ENCODE data around the gene WWC2.

The WWC2 gene

DNA sequence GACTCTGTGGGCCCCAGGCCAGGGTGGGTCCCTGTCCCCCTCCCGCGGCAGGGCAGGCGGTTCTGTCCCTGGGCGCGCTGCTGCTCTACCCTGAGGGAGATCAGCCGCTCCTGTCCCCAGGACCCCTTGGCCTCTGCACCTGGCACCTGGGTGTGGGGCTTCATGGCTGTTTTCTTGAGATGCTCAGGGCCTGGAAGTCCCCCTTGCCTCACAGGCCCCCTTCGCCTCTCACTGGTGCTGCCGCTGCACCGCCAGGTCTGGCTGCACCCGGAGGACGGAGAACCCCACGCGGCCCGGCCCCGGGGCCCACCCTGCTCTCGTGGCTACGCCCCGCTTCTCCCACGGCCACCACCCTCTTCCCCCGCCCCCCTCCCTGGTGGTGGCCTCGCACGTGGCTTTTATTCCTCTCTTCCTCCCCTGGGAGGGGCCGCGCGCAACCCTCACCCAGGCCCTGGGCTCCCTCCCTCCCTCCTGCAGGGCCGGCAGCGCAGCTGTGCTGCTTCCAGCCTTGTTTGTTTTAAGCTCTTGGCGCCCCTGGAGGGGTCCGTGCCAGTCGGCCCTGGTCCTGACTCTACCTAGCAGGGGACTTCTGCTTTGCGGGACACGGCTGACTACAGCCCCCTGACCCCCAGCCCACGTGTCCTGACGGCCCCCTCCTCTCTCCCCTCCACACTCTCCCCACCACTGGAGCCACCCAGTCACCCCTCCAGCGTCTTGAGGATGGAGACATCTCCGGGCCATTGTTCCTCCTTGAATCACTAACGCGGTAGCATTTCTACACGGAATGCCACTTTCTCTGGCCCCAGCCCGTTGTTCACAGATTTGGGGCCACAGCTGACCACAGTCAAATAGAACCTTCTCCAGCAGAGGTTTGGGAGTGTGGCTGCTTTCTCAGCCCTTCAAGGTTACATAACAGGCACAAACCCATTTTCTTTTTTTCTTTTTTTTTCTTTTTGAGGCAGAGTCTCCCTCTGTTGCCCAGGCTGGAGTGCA, 243.8 kb downstream of the WWC2 start:
- Histone ChIP-seq H3K27ac (ENCODE audit: low read length) (no peak overlapping the region), H3K27me3 (ENCODE audit: low read depth, low read length) (no peaks in the 10 kb centered on the region), H4K20me1 (ENCODE audit: insufficient read depth, low read length) (no peaks in the 10 kb centered on the region), H2AFZ (ENCODE audit: low read depth, low read length) (no peak overlapping the region), H3K9ac (ENCODE audit: low read length) (no peak overlapping the region), H3K79me2 (ENCODE audit: low read length) (no peaks in the 10 kb centered on the region), H3K4me1 (ENCODE audit: low read length) (no peaks in the 10 kb centered on the region), H3K4me3 (ENCODE audit: low read length) (no peak overlapping the region), H3K4me2 (ENCODE audit: low read length) (no peak overlapping the region), H3K9me3 (ENCODE audit: insufficient read depth, low read length) (no peaks in the 10 kb centered on the region), H3K36me3 (replicated peaks; ENCODE audit: low read depth, low read length) (no peaks in the 10 kb centered on the region)
- TF ChIP-seq CTCF (IDR thresholded peaks at IDR 0.05; ENCODE audit: low read depth, low read length) (no peak), EZH2phosphoT487 (IDR thresholded peaks at IDR 0.05; ENCODE audit: low read depth) (no peak)

DNA sequence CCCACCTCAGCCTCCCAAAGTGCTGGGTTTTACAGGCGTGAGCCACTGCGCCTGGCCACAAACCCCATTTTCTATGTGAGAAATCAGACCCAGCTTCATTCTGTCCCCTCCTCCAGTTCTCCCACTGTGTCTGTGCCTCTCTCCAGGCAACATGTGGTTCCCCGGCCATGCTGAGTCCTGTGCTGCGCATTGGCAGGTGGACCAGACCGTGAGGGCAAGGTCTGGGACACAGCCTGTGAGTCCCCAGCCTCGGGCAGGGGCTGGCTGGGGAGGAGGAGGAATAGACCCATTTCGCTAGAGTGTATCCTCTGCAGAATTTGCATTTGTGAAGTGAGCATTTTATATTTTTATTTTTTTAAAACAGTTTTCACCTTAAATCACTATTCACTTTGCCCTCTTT, 244.7 kb downstream of the WWC2 start:
- TF ChIP-seq CTCF (IDR thresholded peaks at IDR 0.05; ENCODE audit: low read depth, low read length) (no peak), EZH2phosphoT487 (IDR thresholded peaks at IDR 0.05; ENCODE audit: low read depth) (no peak)
- H3K27ac ChIP-seq (ENCODE audit: low read length): no peak overlapping the region
- H3K79me2 ChIP-seq (ENCODE audit: low read length): no peaks in the 10 kb centered on the region
- no peak overlapping the region for H3K9ac ChIP-seq (ENCODE audit: low read length)
- no peaks in the 10 kb centered on the region for H4K20me1 ChIP-seq (ENCODE audit: insufficient read depth, low read length)
- no peak overlapping the region for H3K4me3 ChIP-seq (ENCODE audit: low read length)
- H3K9me3 ChIP-seq (ENCODE audit: insufficient read depth, low read length): no peaks in the 10 kb centered on the region
- no peaks in the 10 kb centered on the region for H3K27me3 ChIP-seq (ENCODE audit: low read depth, low read length)
- peaks cover under 1% of the 10 kb centered on the region; the same call in 1 of the 2 replicates for H3K4me1 ChIP-seq (ENCODE audit: low read length)
- H3K4me2 ChIP-seq (ENCODE audit: low read length): no peak overlapping the region
- H3K36me3 ChIP-seq (replicated peaks; ENCODE audit: low read depth, low read length): no peaks in the 10 kb centered on the region
- H2AFZ ChIP-seq (ENCODE audit: low read depth, low read length): no peak overlapping the region

DNA sequence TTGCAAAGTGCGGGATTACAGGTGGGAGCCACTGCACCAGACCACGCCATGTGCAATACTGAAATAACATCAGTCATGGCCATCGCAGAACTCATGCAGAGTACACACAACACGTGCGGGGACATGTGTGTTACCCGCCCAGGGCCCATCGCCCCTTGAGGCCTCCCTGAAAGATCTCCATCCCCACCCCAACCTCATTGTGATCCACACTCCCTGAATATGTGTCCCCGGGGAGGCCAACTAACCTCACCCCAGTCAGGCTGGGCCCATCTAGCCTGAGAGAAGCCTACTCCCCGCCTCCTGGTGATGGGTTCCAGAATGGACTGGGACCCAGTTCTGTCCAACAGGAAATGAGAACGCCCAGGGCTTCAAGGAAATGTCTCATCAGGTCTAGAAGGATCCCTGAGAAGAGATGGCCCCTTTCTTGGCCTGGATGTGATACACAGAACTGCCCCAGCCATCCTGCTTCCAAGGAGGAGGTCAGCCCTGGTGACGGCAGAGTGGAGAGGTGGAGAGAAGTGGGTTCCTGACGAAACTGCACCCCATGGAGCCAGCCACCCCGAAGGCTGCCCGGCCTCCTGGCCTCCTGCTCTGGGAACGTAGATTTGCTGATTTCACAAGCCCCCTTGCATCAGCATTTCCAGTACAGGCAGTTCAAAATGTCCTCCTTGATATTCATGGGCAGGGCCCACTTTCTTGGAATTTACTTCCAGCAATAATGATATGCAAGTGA, 245.6 kb downstream of the WWC2 start:
- Histone ChIP-seq H3K27me3 (ENCODE audit: low read depth, low read length) (no peaks in the 10 kb centered on the region), H3K27ac (ENCODE audit: low read length) (no peak overlapping the region), H3K9ac (ENCODE audit: low read length) (no peak overlapping the region), H3K79me2 (ENCODE audit: low read length) (no peaks in the 10 kb centered on the region), H4K20me1 (ENCODE audit: insufficient read depth, low read length) (no peaks in the 10 kb centered on the region), H3K4me2 (ENCODE audit: low read length) (no peak overlapping the region), H3K4me3 (ENCODE audit: low read length) (no peak overlapping the region), H3K9me3 (ENCODE audit: insufficient read depth, low read length) (no peaks in the 10 kb centered on the region), H2AFZ (ENCODE audit: low read depth, low read length) (no peak overlapping the region), H3K4me1 (ENCODE audit: low read length) (peaks cover 4% of the 10 kb centered on the region; the same call in 1 of the 2 replicates), H3K36me3 (replicated peaks; ENCODE audit: low read depth, low read length) (no peaks in the 10 kb centered on the region)
- TF ChIP-seq CTCF (IDR thresholded peaks at IDR 0.05; ENCODE audit: low read depth, low read length) (no peak), EZH2phosphoT487 (IDR thresholded peaks at IDR 0.05; ENCODE audit: low read depth) (no peak)

GRCh38 chr4:183345261-183345660, 246.2 kb downstream of the WWC2 start:
- H3K79me2 ChIP-seq (ENCODE audit: low read length): no peaks in the 10 kb centered on the region
- no peak overlapping the region for H2AFZ ChIP-seq (ENCODE audit: low read depth, low read length)
- peaks cover 4% of the 10 kb centered on the region; the same call in 1 of the 2 replicates for H3K4me1 ChIP-seq (ENCODE audit: low read length)
- H4K20me1 ChIP-seq (ENCODE audit: insufficient read depth, low read length): no peaks in the 10 kb centered on the region
- H3K27ac ChIP-seq (ENCODE audit: low read length): no peak overlapping the region
- H3K9me3 ChIP-seq (ENCODE audit: insufficient read depth, low read length): no peaks in the 10 kb centered on the region
- no peak overlapping the region for H3K9ac ChIP-seq (ENCODE audit: low read length)
- H3K27me3 ChIP-seq (ENCODE audit: low read depth, low read length): no peaks in the 10 kb centered on the region
- H3K36me3 ChIP-seq (replicated peaks; ENCODE audit: low read depth, low read length): no peaks in the 10 kb centered on the region
- no peak overlapping the region for H3K4me3 ChIP-seq (ENCODE audit: low read length)
- no peak overlapping the region for H3K4me2 ChIP-seq (ENCODE audit: low read length)
- no peak for TF ChIP-seq CTCF (IDR thresholded peaks at IDR 0.05; ENCODE audit: low read depth, low read length)
- no peak for TF ChIP-seq EZH2phosphoT487 (IDR thresholded peaks at IDR 0.05; ENCODE audit: low read depth)
